HFF-Myc (cell line): ENCODE measurements around the gene MRPL30.

Experiments
- DNase-seq: peaks from one replicate; pipeline ENCODE4 v3.0.0-alpha.2; 2011; ENCODE audit warnings: low read depth; ENCODE audit errors: extremely low read depth
- H3K4me3 ChIP-seq: replicated peaks from 2 replicates; pipeline ENCODE4 v1.5.1; 2011; ENCODE audit warnings: low read depth, mild to moderate bottlenecking, control low read depth, low read length
- CTCF ChIP-seq: IDR thresholded peaks from 2 replicates; pipeline ENCODE4 v1.5.1; 2012; ENCODE audit warnings: mild to moderate bottlenecking, low read depth, low read length, control low read depth; ENCODE audit errors: missing control alignments

MRPL30 gene

GRCh38 chr2:99242151-99242550, 61.2 kb downstream of the MRPL30 start:
- no peak for TF ChIP-seq CTCF
- no peak overlapping the region for H3K4me3 ChIP-seq
- DNase-seq, result no peak
